Chondrocyte (in vitro differentiated cells): ENCODE data around the gene OVCA2. TPM values are rescaled to one million over a fixed set of nuclear protein-coding genes. Genes with fewer than 3 reads are reported as not detected.

Experiments used
- DNase-seq: peaks from one replicate; pipeline ENCODE4 v3.0.0; 2021; ENCODE audit warnings: mixed read lengths, low spot score
- H3K27ac Mint-ChIP-seq: one replicate; pipeline ENCODE4 v1.8.0; 2021; ENCODE audit warnings: mild to moderate bottlenecking, moderate library complexity, mixed read lengths; ENCODE audit not compliant: unreplicated experiment
- H3K27me3 Mint-ChIP-seq: 2 replicates; pipeline ENCODE4 v1.8.0; 2021; ENCODE audit warnings: low read depth, mixed read lengths
- H3K36me3 Mint-ChIP-seq: 2 replicates; pipeline ENCODE4 v1.8.0; 2021; ENCODE audit warnings: low read depth, mixed read lengths
- H3K4me1 Mint-ChIP-seq: 2 replicates; pipeline ENCODE4 v1.8.0; 2021; ENCODE audit warnings: low read depth, mild to moderate bottlenecking, mixed read lengths
- H3K4me3 Mint-ChIP-seq: one replicate; pipeline ENCODE4 v1.8.0; 2021; ENCODE audit warnings: mild to moderate bottlenecking, moderate library complexity, mixed read lengths; ENCODE audit not compliant: unreplicated experiment
- H3K9me3 Mint-ChIP-seq: 2 replicates; pipeline ENCODE4 v1.8.0; 2021; ENCODE audit warnings: low read depth, mixed read lengths
- CTCF ChIP-seq: fragments of 200-600 bp; sonication (generic); IDR thresholded peaks from 2 replicates; pipeline ENCODE4 v1.5.0; 2021; ENCODE audit warnings: antibody characterized with exemption, mild to moderate bottlenecking, moderate library complexity
- long read RNA-seq: library from polyadenylated mRNA; stranded (forward); transcript quantifications from one replicate; pipeline ENCODE4 v2.0.0, GENCODE V29; 2021
- total RNA-seq: library from RNA; stranded (reverse); gene quantifications from 3 replicates; pipeline ENCODE4 v1.2.1, GENCODE V29; 2021

The OVCA2 gene
- total RNA-seq = 26.6 to 30.2 TPM (median 30.1 TPM) in 3 replicates
- long read RNA-seq, transcript OVCA2-201 (2 exons, 1,122 nt) = major isoform, 57 of 60 reads
- long read RNA-seq, partial matches to known transcripts = 0 of 60 reads
- long read RNA-seq, other reads (novel, unspliced or antisense) = 3 of 60 reads

GRCh38 chr17:2041561-2042389, at the start of gene OVCA2:
Gene OVCA2, plus strand, starts transcription at chr17:2042022. Its CDS starts 26 bp downstream, at chr17:2042048.
- Mint-ChIP-seq H3K27me3 (no peaks in the 10 kb centered on the region), H3K27ac (peak within 1 kb of the TSS; percentile 98), H3K9me3 (no peaks in the 10 kb centered on the region), H3K4me3 (peak within 1 kb of the TSS; percentile 92), H3K36me3 (peaks cover 10% of the 10 kb centered on the region), H3K4me1 (peaks cover 27% of the 10 kb centered on the region)
- TF ChIP-seq CTCF = peak; percentile 73
- DNase-seq = no peak

- DNase-seq = no peak
- H3K4me1 Mint-ChIP-seq = peaks cover 24% of the 10 kb centered on the region
- no peak overlapping the region for H3K27ac Mint-ChIP-seq
- no peaks in the 10 kb centered on the region for H3K9me3 Mint-ChIP-seq
- TF ChIP-seq CTCF = no peak
- H3K4me3 Mint-ChIP-seq = no peak overlapping the region
- no peaks in the 10 kb centered on the region for H3K36me3 Mint-ChIP-seq
- H3K27me3 Mint-ChIP-seq = peaks cover 11% of the 10 kb centered on the region
Observed at GRCh38 chr17:1992541-1992940, 49.3 kb upstream of the OVCA2 start.

- no peak for TF ChIP-seq CTCF
- H3K27ac Mint-ChIP-seq = no peak overlapping the region
- peaks cover 9% of the 10 kb centered on the region for H3K27me3 Mint-ChIP-seq
- H3K9me3 Mint-ChIP-seq = no peaks in the 10 kb centered on the region
- H3K4me1 Mint-ChIP-seq = peaks cover 23% of the 10 kb centered on the region
- H3K4me3 Mint-ChIP-seq = no peak overlapping the region
- H3K36me3 Mint-ChIP-seq = no peaks in the 10 kb centered on the region
- no peak for DNase-seq
Observed at GRCh38 chr17:1994707-1995106, 47.1 kb upstream of the OVCA2 start.

GRCh38 chr17:1995321-1995892, 46.4 kb upstream of the OVCA2 start:
- Mint-ChIP-seq H3K4me1 (peaks cover 29% of the 10 kb centered on the region), H3K9me3 (no peaks in the 10 kb centered on the region), H3K27me3 (peaks cover 9% of the 10 kb centered on the region), H3K36me3 (no peaks in the 10 kb centered on the region), H3K27ac (no peak overlapping the region), H3K4me3 (no peak overlapping the region)
- no peak for TF ChIP-seq CTCF
- no peak for DNase-seq

- Mint-ChIP-seq H3K4me3 (no peak overlapping the region), H3K27ac (no peak overlapping the region), H3K27me3 (peaks cover 5% of the 10 kb centered on the region), H3K9me3 (no peaks in the 10 kb centered on the region), H3K36me3 (no peaks in the 10 kb centered on the region), H3K4me1 (peaks cover 29% of the 10 kb centered on the region)
- no peak for DNase-seq
- TF ChIP-seq CTCF = no peak
Observed at GRCh38 chr17:1995907-1996799, 45.7 kb upstream of the OVCA2 start.
